ENCODE data around the gene KLLN. TPM values are rescaled to one million over a fixed set of nuclear protein-coding genes. Genes with fewer than 3 reads are reported as not detected.
"Not testable (repeated sequence)": the region's sequence is repeated elsewhere in the genome, so short reads cannot be mapped to it uniquely, and the experiment has no call there.

KLLN gene
- total RNA-seq, 1 donor from 2014 or later = 2.2 TPM

- no peak for TF ChIP-seq CTCF (conservative IDR thresholded peaks at IDR 0.05)
- Mint-ChIP-seq H3K27me3 (no peaks in the 10 kb centered on the region), H3K4me1 (ENCODE audit: unreplicated experiment) (peaks cover 19% of the 10 kb centered on the region), H3K4me3 (peak overlapping the region; percentile 99), H3K36me3 (peaks cover 4% of the 10 kb centered on the region), H3K27ac (peak overlapping the region; percentile 98), H3K9me3 (no peaks in the 10 kb centered on the region)
- no peak for DNase-seq (ENCODE audit: extremely low spot score, unreplicated experiment)
Observed at GRCh38 chr10:87862679-87863052, 667 bp downstream of the KLLN start.

GRCh38 chr10:87861953-87862678 lies 1.2 kb downstream of the KLLN start:
- DNase-seq (ENCODE audit: extremely low spot score, unreplicated experiment) = peak; percentile 96
- Mint-ChIP-seq H3K27me3 (no peaks in the 10 kb centered on the region), H3K36me3 (peaks cover 4% of the 10 kb centered on the region), H3K4me3 (peak overlapping the region; percentile 99), H3K27ac (peak overlapping the region; percentile 98), H3K9me3 (no peaks in the 10 kb centered on the region), H3K4me1 (ENCODE audit: unreplicated experiment) (peaks cover 16% of the 10 kb centered on the region)
- peak; percentile 19 for TF ChIP-seq CTCF (conservative IDR thresholded peaks at IDR 0.05)

GRCh38 chr10:87861566-87861952 lies 1.8 kb downstream of the KLLN start:
- H3K36me3 Mint-ChIP-seq = peaks cover under 1% of the 10 kb centered on the region
- H3K27ac Mint-ChIP-seq = peak overlapping the region; percentile 98
- DNase-seq (ENCODE audit: extremely low spot score, unreplicated experiment) = no peak
- TF ChIP-seq CTCF (conservative IDR thresholded peaks at IDR 0.05) = no peak
- peak overlapping the region; percentile 99 for H3K4me3 Mint-ChIP-seq
- H3K27me3 Mint-ChIP-seq = no peaks in the 10 kb centered on the region
- H3K4me1 Mint-ChIP-seq (ENCODE audit: unreplicated experiment) = peaks cover 16% of the 10 kb centered on the region
- no peaks in the 10 kb centered on the region for H3K9me3 Mint-ChIP-seq

- TF ChIP-seq CTCF (conservative IDR thresholded peaks at IDR 0.05) = no peak
- Mint-ChIP-seq H3K9me3 (no peaks in the 10 kb centered on the region), H3K36me3 (no peaks in the 10 kb centered on the region), H3K27me3 (no peaks in the 10 kb centered on the region), H3K4me1 (ENCODE audit: unreplicated experiment) (peaks cover 16% of the 10 kb centered on the region), H3K4me3 (peak overlapping the region; percentile 99), H3K27ac (peak overlapping the region; percentile 98)
- no peak for DNase-seq (ENCODE audit: extremely low spot score, unreplicated experiment)
Observed at GRCh38 chr10:87860816-87861403, 2.4 kb downstream of the KLLN start.

GRCh38 chr10:87860156-87860795 lies 3.1 kb downstream of the KLLN start:
- H3K9me3 Mint-ChIP-seq = no peaks in the 10 kb centered on the region

GRCh38 chr10:87855665-87856064 lies 7.7 kb downstream of the KLLN start:
- H3K36me3 Mint-ChIP-seq; H3K27me3 Mint-ChIP-seq; DNase-seq (ENCODE audit: extremely low spot score, unreplicated experiment); H3K4me3 Mint-ChIP-seq; H3K9me3 Mint-ChIP-seq; H3K27ac Mint-ChIP-seq: not testable (repeated sequence)
- H3K4me1 Mint-ChIP-seq (ENCODE audit: unreplicated experiment) = peaks cover 13% of the 10 kb centered on the region

More at GRCh38 chr10:87860156-87860795, 3.1 kb downstream of the KLLN start:
- Mint-ChIP-seq H3K27ac (peak overlapping the region; percentile 82), H3K4me3 (peak overlapping the region; percentile 82), H3K36me3 (no peaks in the 10 kb centered on the region), H3K27me3 (no peaks in the 10 kb centered on the region), H3K4me1 (ENCODE audit: unreplicated experiment) (peaks cover 16% of the 10 kb centered on the region)
- peak; percentile 56 for TF ChIP-seq CTCF (conservative IDR thresholded peaks at IDR 0.05)
- DNase-seq (ENCODE audit: extremely low spot score, unreplicated experiment) = no peak

- not testable (repeated sequence) for H3K36me3 Mint-ChIP-seq; H3K9me3 Mint-ChIP-seq; H3K27ac Mint-ChIP-seq; H3K27me3 Mint-ChIP-seq; DNase-seq (ENCODE audit: extremely low spot score, unreplicated experiment); H3K4me3 Mint-ChIP-seq
- H3K4me1 Mint-ChIP-seq (ENCODE audit: unreplicated experiment) = peaks cover 13% of the 10 kb centered on the region
Observed at GRCh38 chr10:87855247-87855646, 8.1 kb downstream of the KLLN start.
